HEK293 (cell line): ENCODE results near the gene CACNA1H.

ENCODE experiments used
- BCL11B ChIP-seq: fragments of 450-650 bp; formaldehyde crosslinking; IDR thresholded peaks from 2 replicates; pipeline ENCODE4 v1.5.1; 2016; ENCODE audit warnings: low read depth, missing biosample characterization, missing genetic modification characterization
- EGR2 ChIP-seq: fragments of 450-650 bp; formaldehyde crosslinking; IDR thresholded peaks from 2 replicates; pipeline ENCODE4 v1.5.1; 2016; ENCODE audit warnings: low read depth, missing biosample characterization, missing genetic modification characterization
- HOXA7 ChIP-seq: sonication (generic); formaldehyde crosslinking; IDR thresholded peaks from 2 replicates; pipeline ENCODE4 v1.8.1; 2022; ENCODE audit warnings: missing genetic modification reagents, borderline replicate concordance
- IKZF3 ChIP-seq: fragments of 450-650 bp; IDR thresholded peaks from 2 replicates; pipeline ENCODE4 v1.5.0; 2018; ENCODE audit warnings: missing biosample characterization, mild to moderate bottlenecking, missing genetic modification characterization, moderate library complexity
- KLF8 ChIP-seq: fragments of 450-650 bp; formaldehyde crosslinking; IDR thresholded peaks from 2 replicates; pipeline ENCODE4 v1.5.1; 2016; ENCODE audit warnings: missing biosample characterization, missing genetic modification characterization
- SALL2 ChIP-seq: fragments of 450-650 bp; formaldehyde crosslinking; IDR thresholded peaks from 2 replicates; pipeline ENCODE4 v1.5.0; 2017; ENCODE audit warnings: missing biosample characterization, mild to moderate bottlenecking, missing genetic modification characterization, borderline replicate concordance
- SCRT2 ChIP-seq: fragments of 450-650 bp; formaldehyde crosslinking; IDR thresholded peaks from 2 replicates; pipeline ENCODE4 v1.5.1; 2016; ENCODE audit warnings: missing biosample characterization, missing genetic modification characterization
- SP2 ChIP-seq: fragments of 450-650 bp; formaldehyde crosslinking; IDR thresholded peaks from 2 replicates; pipeline ENCODE4 v1.5.1; 2016; ENCODE audit warnings: missing biosample characterization, missing genetic modification characterization
- TRIM28 ChIP-seq: IDR thresholded peaks from 2 replicates; pipeline ENCODE4 v1.6.1; 2011; ENCODE audit warnings: low read length, control low read depth, borderline replicate concordance
- ZBTB17 ChIP-seq: fragments of 450-650 bp; formaldehyde crosslinking; IDR thresholded peaks from 2 replicates; pipeline ENCODE4 v1.5.1; 2016; ENCODE audit warnings: missing biosample characterization, missing genetic modification characterization
- ZEB2 ChIP-seq: fragments of 450-650 bp; formaldehyde crosslinking; IDR thresholded peaks from 2 replicates; pipeline ENCODE4 v1.5.1; 2016; ENCODE audit warnings: missing biosample characterization, missing genetic modification characterization
- ZFHX2 ChIP-seq: fragments of 450-650 bp; formaldehyde crosslinking; conservative IDR thresholded peaks from 2 replicates; pipeline ENCODE4 v1.5.1; 2016; ENCODE audit warnings: missing biosample characterization, missing genetic modification characterization
- ZFP37 ChIP-seq: fragments of 450-650 bp; formaldehyde crosslinking; IDR thresholded peaks from 2 replicates; pipeline ENCODE4 v1.5.1; 2016; ENCODE audit warnings: missing biosample characterization, missing genetic modification characterization
- ZIC2 ChIP-seq: fragments of 450-650 bp; formaldehyde crosslinking; IDR thresholded peaks from 2 replicates; pipeline ENCODE4 v1.5.1; 2016; ENCODE audit warnings: missing biosample characterization, missing genetic modification characterization
- ZNF274 ChIP-seq, 2 experiments: fragments of 200-500 bp in 1 of 2; fragments of 450-650 bp in 1 of 2; sonication (Bioruptor generic) in 1 of 2; formaldehyde crosslinking in 1 of 2; IDR thresholded peaks; 2 replicates each; pipeline versions ENCODE4 v1.5.1 to v1.6.1; 2014 to 2016; ENCODE audit warnings: borderline replicate concordance in 1 of 2, inconsistent platforms in 1 of 2, low read length in 1 of 2, missing biosample characterization in 1 of 2, missing genetic modification characterization in 1 of 2
- ZNF514 ChIP-seq: fragments of 450-650 bp; formaldehyde crosslinking; IDR thresholded peaks from 2 replicates; pipeline ENCODE4 v1.5.1; 2016; ENCODE audit warnings: missing biosample characterization, missing genetic modification characterization
- ZNF600 ChIP-seq: fragments of 450-650 bp; formaldehyde crosslinking; IDR thresholded peaks from 2 replicates; pipeline ENCODE4 v1.5.1; 2016; ENCODE audit warnings: missing biosample characterization, missing genetic modification characterization
- ZNF76 ChIP-seq: fragments of 450-650 bp; formaldehyde crosslinking; IDR thresholded peaks from 2 replicates; pipeline ENCODE4; 2016; ENCODE audit warnings: low read depth, missing biosample characterization, missing genetic modification characterization, borderline replicate concordance
- TF ChIP-seq, protein P1 (sequence below): IDR thresholded peaks from 2 replicates; pipeline ENCODE4 v1.6.1; 2011; ENCODE audit warnings: mild to moderate bottlenecking, low read depth, low read length, borderline replicate concordance
- TF ChIP-seq, protein P2 (sequence below): fragments of 450-650 bp; formaldehyde crosslinking; IDR thresholded peaks from 2 replicates; pipeline ENCODE4 v1.5.1; 2016; ENCODE audit warnings: missing biosample characterization, missing genetic modification characterization
- TF ChIP-seq, protein P3 (sequence below): fragments of 450-650 bp; formaldehyde crosslinking; IDR thresholded peaks from 2 replicates; pipeline ENCODE4 v1.5.1; 2017; ENCODE audit warnings: missing biosample characterization, mild to moderate bottlenecking, missing genetic modification characterization, moderate library complexity
- TF ChIP-seq, protein P4 (sequence below): fragments of 450-650 bp; formaldehyde crosslinking; IDR thresholded peaks from 2 replicates; pipeline ENCODE4 v1.5.1; 2016; ENCODE audit warnings: missing biosample characterization, missing genetic modification characterization
- TF ChIP-seq, protein P5 (sequence below): fragments of 450-650 bp; formaldehyde crosslinking; IDR thresholded peaks from 2 replicates; pipeline ENCODE4 v1.5.1; 2016; ENCODE audit warnings: missing biosample characterization, missing genetic modification characterization, low read depth
- TF ChIP-seq, protein P6 (sequence below): fragments of 450-650 bp; formaldehyde crosslinking; conservative IDR thresholded peaks from 2 replicates; pipeline ENCODE4 v1.5.1; 2016; ENCODE audit warnings: low read depth, missing biosample characterization, missing genetic modification characterization

Gene CACNA1H

DNA sequence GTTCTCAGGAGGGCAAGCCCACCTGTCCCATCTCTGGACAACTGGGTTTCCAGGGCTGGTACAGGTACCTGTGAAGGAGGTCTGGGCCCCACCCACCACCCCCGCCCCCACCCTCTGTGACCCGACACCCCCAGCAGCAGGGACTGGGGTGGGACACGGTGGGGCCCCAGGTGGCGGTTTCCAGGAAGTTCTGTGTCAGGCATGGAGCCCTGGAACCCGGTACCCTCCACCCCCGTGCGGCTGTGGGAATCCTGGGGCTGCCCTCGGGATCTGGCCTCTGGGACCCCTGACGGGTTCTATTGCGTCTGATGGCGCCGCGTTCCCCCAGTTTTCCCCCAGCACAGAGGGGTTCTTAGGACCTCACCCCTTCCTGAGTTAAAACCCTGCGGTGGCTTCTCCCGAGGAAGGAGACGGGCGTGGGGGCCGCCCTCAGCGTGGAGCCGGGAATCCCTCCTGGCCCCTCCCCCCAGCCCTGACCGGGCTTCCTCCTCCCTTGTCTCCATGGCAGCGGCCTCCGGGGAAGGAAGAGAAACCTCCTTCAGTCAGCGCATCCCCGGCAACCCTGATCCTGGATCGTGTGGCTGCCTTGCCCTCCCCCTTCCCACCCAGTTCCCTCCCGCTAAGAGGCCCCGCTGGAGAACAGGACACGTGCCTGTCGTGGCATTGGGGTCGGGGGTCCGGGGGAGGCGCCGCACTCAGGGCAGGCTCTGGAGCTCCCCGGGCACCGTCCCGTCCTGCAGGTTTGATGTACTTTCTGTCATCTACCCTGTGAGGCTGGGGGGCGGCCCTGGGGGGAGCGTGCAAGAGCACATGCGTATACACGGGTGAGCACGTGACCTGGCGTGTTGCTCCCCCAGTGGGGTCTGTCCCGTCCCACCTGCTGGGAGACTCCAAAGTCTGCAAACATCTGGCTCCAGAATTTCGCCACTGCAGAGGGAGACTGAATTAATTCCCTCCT is 30.3 kb downstream of the CACNA1H start (continued):
- TF ChIP-seq IKZF3 (peak; percentile 50), SCRT2 (tag by site-specific recombination) (no peak), ZEB2 (tag by site-specific recombination) (no peak), HOXA7 (CRISPR knock-in tag) (no peak), ZNF600 (peak; percentile 50; the same call in 1 of the 2 replicates), SALL2 (tag by site-specific recombination) (no peak), EGR2 (tag by site-specific recombination) (peak; percentile 65), SP2 (peak; percentile 44), ZFHX2 (tag by site-specific recombination) (peak; percentile 68), ZNF274 (IDR thresholded peaks at IDR 0.05; ENCODE audit: low read length) (no peak), ZNF274 (tag by site-specific recombination; IDR thresholded peaks at IDR 0.05; ENCODE audit: borderline replicate concordance) (no peak), ZFP37 (tag by site-specific recombination) (no peak), ZNF514 (tag by site-specific recombination) (no peak), TRIM28 (no peak), KLF8 (tag by site-specific recombination) (peak; percentile 35; the same call in 1 of the 2 replicates), ZIC2 (tag by site-specific recombination) (peak; percentile 60), ZNF76 (tag by site-specific recombination) (no peak), ZBTB17 (tag by site-specific recombination) (peak; percentile 18; the same call in 1 of the 2 replicates), BCL11B (tag by site-specific recombination) (no peak)
- TF ChIP-seq, protein P1, sequence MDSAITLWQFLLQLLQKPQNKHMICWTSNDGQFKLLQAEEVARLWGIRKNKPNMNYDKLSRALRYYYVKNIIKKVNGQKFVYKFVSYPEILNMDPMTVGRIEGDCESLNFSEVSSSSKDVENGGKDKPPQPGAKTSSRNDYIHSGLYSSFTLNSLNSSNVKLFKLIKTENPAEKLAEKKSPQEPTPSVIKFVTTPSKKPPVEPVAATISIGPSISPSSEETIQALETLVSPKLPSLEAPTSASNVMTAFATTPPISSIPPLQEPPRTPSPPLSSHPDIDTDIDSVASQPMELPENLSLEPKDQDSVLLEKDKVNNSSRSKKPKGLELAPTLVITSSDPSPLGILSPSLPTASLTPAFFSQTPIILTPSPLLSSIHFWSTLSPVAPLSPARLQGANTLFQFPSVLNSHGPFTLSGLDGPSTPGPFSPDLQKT: no peak
- TF ChIP-seq, protein P2, sequence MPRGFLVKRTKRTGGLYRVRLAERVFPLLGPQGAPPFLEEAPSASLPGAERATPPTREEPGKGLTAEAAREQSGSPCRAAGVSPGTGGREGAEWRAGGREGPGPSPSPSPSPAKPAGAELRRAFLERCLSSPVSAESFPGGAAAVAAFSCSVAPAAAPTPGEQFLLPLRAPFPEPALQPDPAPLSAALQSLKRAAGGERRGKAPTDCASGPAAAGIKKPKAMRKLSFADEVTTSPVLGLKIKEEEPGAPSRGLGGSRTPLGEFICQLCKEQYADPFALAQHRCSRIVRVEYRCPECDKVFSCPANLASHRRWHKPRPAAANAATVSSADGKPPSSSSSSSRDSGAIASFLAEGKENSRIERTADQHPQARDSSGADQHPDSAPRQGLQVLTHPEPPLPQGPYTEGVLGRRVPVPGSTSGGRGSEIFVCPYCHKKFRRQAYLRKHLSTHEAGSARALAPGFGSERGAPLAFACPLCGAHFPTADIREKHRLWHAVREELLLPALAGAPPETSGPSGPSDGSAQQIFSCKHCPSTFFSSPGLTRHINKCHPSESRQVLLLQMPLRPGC (tag by site-specific recombination): no peak
- TF ChIP-seq, protein P3, sequence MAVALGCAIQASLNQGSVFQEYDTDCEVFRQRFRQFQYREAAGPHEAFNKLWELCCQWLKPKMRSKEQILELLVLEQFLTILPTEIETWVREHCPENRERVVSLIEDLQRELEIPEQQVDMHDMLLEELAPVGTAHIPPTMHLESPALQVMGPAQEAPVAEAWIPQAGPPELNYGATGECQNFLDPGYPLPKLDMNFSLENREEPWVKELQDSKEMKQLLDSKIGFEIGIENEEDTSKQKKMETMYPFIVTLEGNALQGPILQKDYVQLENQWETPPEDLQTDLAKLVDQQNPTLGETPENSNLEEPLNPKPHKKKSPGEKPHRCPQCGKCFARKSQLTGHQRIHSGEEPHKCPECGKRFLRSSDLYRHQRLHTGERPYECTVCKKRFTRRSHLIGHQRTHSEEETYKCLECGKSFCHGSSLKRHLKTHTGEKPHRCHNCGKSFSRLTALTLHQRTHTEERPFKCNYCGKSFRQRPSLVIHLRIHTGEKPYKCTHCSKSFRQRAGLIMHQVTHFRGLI (tag by site-specific recombination): no peak
- TF ChIP-seq, protein P4, sequence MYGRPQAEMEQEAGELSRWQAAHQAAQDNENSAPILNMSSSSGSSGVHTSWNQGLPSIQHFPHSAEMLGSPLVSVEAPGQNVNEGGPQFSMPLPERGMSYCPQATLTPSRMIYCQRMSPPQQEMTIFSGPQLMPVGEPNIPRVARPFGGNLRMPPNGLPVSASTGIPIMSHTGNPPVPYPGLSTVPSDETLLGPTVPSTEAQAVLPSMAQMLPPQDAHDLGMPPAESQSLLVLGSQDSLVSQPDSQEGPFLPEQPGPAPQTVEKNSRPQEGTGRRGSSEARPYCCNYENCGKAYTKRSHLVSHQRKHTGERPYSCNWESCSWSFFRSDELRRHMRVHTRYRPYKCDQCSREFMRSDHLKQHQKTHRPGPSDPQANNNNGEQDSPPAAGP (tag by site-specific recombination): peak; percentile 52; the same call in 1 of the 2 replicates
- TF ChIP-seq, protein P5, sequence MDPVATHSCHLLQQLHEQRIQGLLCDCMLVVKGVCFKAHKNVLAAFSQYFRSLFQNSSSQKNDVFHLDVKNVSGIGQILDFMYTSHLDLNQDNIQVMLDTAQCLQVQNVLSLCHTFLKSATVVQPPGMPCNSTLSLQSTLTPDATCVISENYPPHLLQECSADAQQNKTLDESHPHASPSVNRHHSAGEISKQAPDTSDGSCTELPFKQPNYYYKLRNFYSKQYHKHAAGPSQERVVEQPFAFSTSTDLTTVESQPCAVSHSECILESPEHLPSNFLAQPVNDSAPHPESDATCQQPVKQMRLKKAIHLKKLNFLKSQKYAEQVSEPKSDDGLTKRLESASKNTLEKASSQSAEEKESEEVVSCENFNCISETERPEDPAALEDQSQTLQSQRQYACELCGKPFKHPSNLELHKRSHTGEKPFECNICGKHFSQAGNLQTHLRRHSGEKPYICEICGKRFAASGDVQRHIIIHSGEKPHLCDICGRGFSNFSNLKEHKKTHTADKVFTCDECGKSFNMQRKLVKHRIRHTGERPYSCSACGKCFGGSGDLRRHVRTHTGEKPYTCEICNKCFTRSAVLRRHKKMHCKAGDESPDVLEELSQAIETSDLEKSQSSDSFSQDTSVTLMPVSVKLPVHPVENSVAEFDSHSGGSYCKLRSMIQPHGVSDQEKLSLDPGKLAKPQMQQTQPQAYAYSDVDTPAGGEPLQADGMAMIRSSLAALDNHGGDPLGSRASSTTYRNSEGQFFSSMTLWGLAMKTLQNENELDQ (tag by site-specific recombination): no peak
- TF ChIP-seq, protein P6, sequence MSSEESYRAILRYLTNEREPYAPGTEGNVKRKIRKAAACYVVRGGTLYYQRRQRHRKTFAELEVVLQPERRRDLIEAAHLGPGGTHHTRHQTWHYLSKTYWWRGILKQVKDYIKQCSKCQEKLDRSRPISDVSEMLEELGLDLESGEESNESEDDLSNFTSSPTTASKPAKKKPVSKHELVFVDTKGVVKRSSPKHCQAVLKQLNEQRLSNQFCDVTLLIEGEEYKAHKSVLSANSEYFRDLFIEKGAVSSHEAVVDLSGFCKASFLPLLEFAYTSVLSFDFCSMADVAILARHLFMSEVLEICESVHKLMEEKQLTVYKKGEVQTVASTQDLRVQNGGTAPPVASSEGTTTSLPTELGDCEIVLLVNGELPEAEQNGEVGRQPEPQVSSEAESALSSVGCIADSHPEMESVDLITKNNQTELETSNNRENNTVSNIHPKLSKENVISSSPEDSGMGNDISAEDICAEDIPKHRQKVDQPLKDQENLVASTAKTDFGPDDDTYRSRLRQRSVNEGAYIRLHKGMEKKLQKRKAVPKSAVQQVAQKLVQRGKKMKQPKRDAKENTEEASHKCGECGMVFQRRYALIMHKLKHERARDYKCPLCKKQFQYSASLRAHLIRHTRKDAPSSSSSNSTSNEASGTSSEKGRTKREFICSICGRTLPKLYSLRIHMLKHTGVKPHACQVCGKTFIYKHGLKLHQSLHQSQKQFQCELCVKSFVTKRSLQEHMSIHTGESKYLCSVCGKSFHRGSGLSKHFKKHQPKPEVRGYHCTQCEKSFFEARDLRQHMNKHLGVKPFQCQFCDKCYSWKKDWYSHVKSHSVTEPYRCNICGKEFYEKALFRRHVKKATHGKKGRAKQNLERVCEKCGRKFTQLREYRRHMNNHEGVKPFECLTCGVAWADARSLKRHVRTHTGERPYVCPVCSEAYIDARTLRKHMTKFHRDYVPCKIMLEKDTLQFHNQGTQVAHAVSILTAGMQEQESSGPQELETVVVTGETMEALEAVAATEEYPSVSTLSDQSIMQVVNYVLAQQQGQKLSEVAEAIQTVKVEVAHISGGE (tag by site-specific recombination): no peak
